GM23338 (cell line): ENCODE results near the gene ADIPOR1. TPM values are rescaled to one million over a fixed set of nuclear protein-coding genes. Genes with fewer than 3 reads are reported as not detected.

Source experiments
- ATAC-seq: fragments of 200-7000 bp; cut with Tn5 transposase; 3 replicates; pipeline ENCODE4 v1.9.1; 2020
- DNase-seq: peaks from one replicate; pipeline ENCODE4 v3.0.0-alpha.2; 2015; ENCODE audit warnings: low spot score
- H2AFZ ChIP-seq: fragments of 200-600 bp; sonication (generic); 2 replicates; pipeline ENCODE4 v1.8.0; 2016; ENCODE audit warnings: antibody characterized with exemption, mild to moderate bottlenecking, moderate library complexity
- H3F3A ChIP-seq: fragments of 200-600 bp; sonication (generic); replicated peaks from 2 replicates; pipeline ENCODE4 v1.8.0; 2017; ENCODE audit warnings: antibody characterized with exemption, mixed run types, low read depth
- H3K27ac ChIP-seq: fragments of 200-600 bp; sonication (generic); 2 replicates; pipeline ENCODE4 v1.6.1; 2016; ENCODE audit warnings: low read depth
- H3K27me3 ChIP-seq: fragments of 200-600 bp; sonication (generic); 2 replicates; pipeline ENCODE4 v1.8.0; 2016; ENCODE audit warnings: mild to moderate bottlenecking, mixed run types, moderate library complexity; ENCODE audit not compliant: insufficient read depth
- H3K36me3 ChIP-seq: fragments of 200-600 bp; sonication (generic); 2 replicates; pipeline ENCODE4 v1.8.0; 2016; ENCODE audit warnings: mild to moderate bottlenecking; ENCODE audit not compliant: insufficient read depth
- H3K4me1 ChIP-seq: fragments of 200-600 bp; sonication (generic); 2 replicates; pipeline ENCODE4 v1.8.0; 2016; ENCODE audit warnings: mild to moderate bottlenecking, moderate library complexity; ENCODE audit not compliant: insufficient read depth
- H3K4me2 ChIP-seq: fragments of 200-600 bp; sonication (generic); 2 replicates; pipeline ENCODE4 v1.7.1; 2017; ENCODE audit warnings: mixed run types
- H3K4me3 ChIP-seq: fragments of 200-600 bp; sonication (generic); 2 replicates; pipeline ENCODE4 v1.6.1; 2016; ENCODE audit warnings: mixed run types
- H3K79me2 ChIP-seq: fragments of 200-600 bp; sonication (generic); replicated peaks from 2 replicates; pipeline ENCODE4 v1.8.0; 2017; ENCODE audit warnings: mild to moderate bottlenecking; ENCODE audit not compliant: insufficient read depth
- H3K9me2 ChIP-seq: fragments of 200-600 bp; sonication (generic); 2 replicates; pipeline ENCODE4 v1.8.0; 2017; ENCODE audit not compliant: insufficient read depth
- H4K20me1 ChIP-seq: fragments of 200-600 bp; sonication (generic); replicated peaks from 2 replicates; pipeline ENCODE4 v1.8.0; 2017; ENCODE audit warnings: mild to moderate bottlenecking; ENCODE audit not compliant: insufficient read depth
- H3K27ac Mint-ChIP-seq: 2 replicates; pipeline ENCODE4 v1.8.0; 2020; ENCODE audit warnings: inconsistent platforms, mild to moderate bottlenecking, moderate library complexity, mixed read lengths
- H3K27me3 Mint-ChIP-seq: 3 replicates; pipeline ENCODE4 v1.8.0; 2022; ENCODE audit warnings: low read depth, mild to moderate bottlenecking, moderate library complexity, mixed read lengths, inconsistent platforms; ENCODE audit not compliant: insufficient read depth, poor library complexity
- H3K36me3 Mint-ChIP-seq: 3 replicates; pipeline ENCODE4 v1.8.0; 2021; ENCODE audit warnings: low read depth, mild to moderate bottlenecking, inconsistent platforms, moderate library complexity, mixed read lengths
- H3K4me1 Mint-ChIP-seq: 3 replicates; pipeline ENCODE4 v1.8.0; 2020; ENCODE audit warnings: mild to moderate bottlenecking, inconsistent platforms, mixed read lengths
- H3K4me3 Mint-ChIP-seq: 3 replicates; pipeline ENCODE4 v1.8.0; 2021; ENCODE audit warnings: moderate library complexity, mild to moderate bottlenecking, inconsistent platforms, mixed read lengths
- H3K9me3 Mint-ChIP-seq: 3 replicates; pipeline ENCODE4 v1.8.0; 2020; ENCODE audit warnings: moderate library complexity, mild to moderate bottlenecking, inconsistent platforms, mixed read lengths
- CREB1 ChIP-seq: fragments of 250-450 bp; sonication (Bioruptor Pico); IDR thresholded peaks from 2 replicates; pipeline ENCODE4 v1.5.0; 2020; ENCODE audit warnings: low read depth, mild to moderate bottlenecking, moderate library complexity
- CTCF ChIP-seq, 2 experiments: fragments of 200-600 bp in 1 of 2; sonication (generic) in 1 of 2; conservative IDR thresholded peaks; 2 replicates each; pipeline versions ENCODE4 v1.5.1 to v1.6.1; 2016 to 2017; ENCODE audit warnings: antibody characterized with exemption in 2 of 2, low read depth in 2 of 2, mild to moderate bottlenecking in 2 of 2, moderate library complexity in 1 of 2
- EZH2phosphoT487 ChIP-seq: fragments of 200-600 bp; sonication (generic); IDR thresholded peaks from one replicate; pipeline ENCODE4 v1.8.1; 2018; ENCODE audit warnings: antibody characterized with exemption; ENCODE audit not compliant: unreplicated experiment
- NANOG ChIP-seq: IDR thresholded peaks from 2 replicates; pipeline ENCODE4 v1.6.1; 2016; ENCODE audit warnings: antibody characterized with exemption, borderline replicate concordance
- REST ChIP-seq: IDR thresholded peaks from one replicate; pipeline ENCODE4 v1.6.1; 2018; ENCODE audit warnings: antibody characterized with exemption; ENCODE audit not compliant: unreplicated experiment
- STAT1 ChIP-seq: IDR thresholded peaks from one replicate; pipeline ENCODE4 v1.6.1; 2016; ENCODE audit warnings: antibody characterized with exemption; ENCODE audit not compliant: unreplicated experiment
- ZNF462 ChIP-seq: fragments of 250-450 bp; sonication (Bioruptor Pico); IDR thresholded peaks from 2 replicates; pipeline ENCODE4 v1.5.0; 2020; ENCODE audit warnings: mild to moderate bottlenecking, moderate library complexity
- polyA plus RNA-seq: library from polyadenylated mRNA; unstranded; fragments of >200 nt; fragmentation: Nextera tagmentation; extraction: Ambion mirVana; gene quantifications from 2 replicates; pipeline ENCODE4 v1.2.1, GENCODE V29; 2016
- total RNA-seq: library from RNA; depleted of rRNA; stranded (reverse); fragments of >200 nt; shearing (Covaris generic); gene quantifications from 2 replicates; pipeline ENCODE4 v1.2.3, GENCODE V29; 2014

Gene ADIPOR1
- total and polyA plus RNA-seq, 2 experiments from 2014 or later: 47.2 to 59.1 TPM

DNA sequence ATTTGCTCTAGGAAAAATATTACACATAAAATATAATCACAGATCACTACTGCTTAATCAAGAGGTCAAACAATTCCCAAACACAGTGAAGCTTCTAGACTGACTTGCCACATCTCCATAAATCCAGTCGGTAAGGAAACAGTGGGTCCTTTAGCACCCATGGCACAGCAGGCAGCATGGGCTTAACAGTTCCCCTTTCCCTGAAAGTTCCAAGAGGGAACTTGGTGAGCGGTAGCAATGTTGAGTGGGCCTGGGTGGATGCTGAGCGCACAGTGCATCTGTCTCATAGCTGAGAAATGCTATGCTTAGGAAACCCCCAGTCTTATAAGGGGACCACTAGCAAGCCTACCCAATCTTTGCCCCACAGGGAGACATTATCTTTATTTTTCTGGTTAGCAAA lies 16.7 kb upstream of the ADIPOR1 start (continued):
- no peak for TF ChIP-seq REST
- no peak for TF ChIP-seq CTCF (conservative IDR thresholded peaks at IDR 0.05; ENCODE audit: low read depth in 2 of 2)
- no peak for TF ChIP-seq STAT1

DNA sequence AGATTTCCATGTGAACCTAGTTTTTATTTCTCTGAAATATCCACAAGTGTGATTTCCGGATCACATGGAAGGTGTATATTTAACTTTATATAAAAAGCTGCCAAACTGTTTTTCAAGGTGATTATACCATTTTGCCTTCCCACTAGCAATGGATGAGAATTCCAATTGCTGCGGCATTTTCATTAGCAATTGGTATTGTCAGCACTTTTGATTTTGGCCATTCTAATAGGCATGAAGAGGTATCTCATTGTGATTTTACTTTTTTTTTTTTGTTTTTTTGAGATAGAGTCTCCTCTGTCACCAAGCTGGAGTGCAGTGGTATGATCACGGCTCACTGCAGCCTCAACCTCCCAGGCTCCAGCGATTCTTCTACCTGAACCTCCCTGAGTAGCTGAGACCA lies 13.9 kb upstream of the ADIPOR1 start:
- H2AFZ ChIP-seq: no peak overlapping the region
- no peaks in the 10 kb centered on the region for H3F3A ChIP-seq
- no peak overlapping the region for H3K4me3 ChIP-seq
- H4K20me1 ChIP-seq: no peaks in the 10 kb centered on the region
- Mint-ChIP-seq H3K27ac (no peak overlapping the region), H3K4me1 (peaks cover 19% of the 10 kb centered on the region), H3K36me3 (no peaks in the 10 kb centered on the region), H3K9me3 (no peaks in the 10 kb centered on the region; the same call in 2 of the 3 replicates), H3K4me3 (no peak overlapping the region), H3K27me3 (peaks cover 9% of the 10 kb centered on the region)
- H3K79me2 ChIP-seq: no peaks in the 10 kb centered on the region
- H3K27ac ChIP-seq: no peak overlapping the region
- no peaks in the 10 kb centered on the region for H3K36me3 ChIP-seq
- H3K4me1 ChIP-seq: peaks cover 13% of the 10 kb centered on the region
- no peaks in the 10 kb centered on the region for H3K9me2 ChIP-seq
- ATAC-seq (no peak), DNase-seq (no peak)
- H3K4me2 ChIP-seq: no peak overlapping the region
- H3K27me3 ChIP-seq: no peaks in the 10 kb centered on the region; the same call in 1 of the 2 replicates
- TF ChIP-seq ZNF462 (CRISPR knock-in tag) (no peak), CREB1 (CRISPR knock-in tag) (no peak), NANOG (no peak), EZH2phosphoT487 (no peak), CTCF (conservative IDR thresholded peaks at IDR 0.05; ENCODE audit: low read depth in 2 of 2) (no peak), STAT1 (no peak)
